ENCODE data around the gene TTBK2.
"Not testable (repeated sequence)": the region's sequence is repeated elsewhere in the genome, so short reads cannot be mapped to it uniquely, and the experiment has no call there.

The TTBK2 gene

DNA sequence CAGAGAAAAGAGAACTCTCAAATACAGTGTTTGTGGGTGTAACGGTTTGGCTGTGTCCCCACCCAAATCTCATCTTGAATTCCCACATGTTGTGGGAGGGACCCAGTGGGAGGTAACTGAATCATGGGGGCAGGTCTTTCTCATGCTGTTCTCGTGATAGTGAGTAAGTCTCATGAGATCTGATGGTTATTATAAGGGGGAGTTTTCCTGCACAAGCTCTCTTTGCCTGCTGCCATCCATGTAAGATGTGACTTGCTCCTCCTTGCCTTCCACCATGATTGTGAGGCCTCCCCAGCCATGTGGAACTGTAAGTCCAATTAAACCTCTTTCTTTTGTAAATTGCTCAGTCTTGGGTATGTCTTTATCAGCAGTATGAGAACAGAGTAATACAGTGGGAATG is 158.8 kb downstream of the TTBK2 start:
- H3K36me3 ChIP-seq (ENCODE audit: low read depth); H3K4me1 ChIP-seq (ENCODE audit: insufficient read depth, poor library complexity, severe bottlenecking); H3K27me3 ChIP-seq (ENCODE audit: insufficient read depth, poor library complexity, severe bottlenecking); ATAC-seq (ENCODE audit: low read depth); DNase-seq (ENCODE audit: low spot score); H3K4me3 ChIP-seq (ENCODE audit: severe bottlenecking); H3K27ac ChIP-seq (ENCODE audit: poor library complexity, severe bottlenecking): not testable (repeated sequence)
- peaks cover 14% of the 10 kb centered on the region for H3K9me3 ChIP-seq (ENCODE audit: severe bottlenecking)

DNA sequence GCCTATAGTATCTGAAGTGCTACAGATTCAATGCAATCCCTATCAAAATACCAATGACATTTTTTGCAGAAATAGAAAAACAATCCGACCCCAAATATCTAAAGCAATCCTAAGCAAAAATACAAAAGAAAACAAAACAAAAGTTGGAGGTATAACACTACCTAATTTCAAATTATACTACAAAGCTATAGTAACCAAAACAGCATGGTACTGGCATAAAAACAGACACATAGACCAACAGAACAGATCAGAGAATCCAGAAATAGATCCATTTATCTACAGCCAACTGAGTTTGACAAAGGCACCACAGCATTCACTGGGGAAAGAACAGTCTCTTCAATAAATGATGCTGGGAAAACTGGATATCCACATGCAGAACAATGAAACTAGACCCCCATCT is 159.8 kb downstream of the TTBK2 start:
- TF ChIP-seq, protein P1, sequence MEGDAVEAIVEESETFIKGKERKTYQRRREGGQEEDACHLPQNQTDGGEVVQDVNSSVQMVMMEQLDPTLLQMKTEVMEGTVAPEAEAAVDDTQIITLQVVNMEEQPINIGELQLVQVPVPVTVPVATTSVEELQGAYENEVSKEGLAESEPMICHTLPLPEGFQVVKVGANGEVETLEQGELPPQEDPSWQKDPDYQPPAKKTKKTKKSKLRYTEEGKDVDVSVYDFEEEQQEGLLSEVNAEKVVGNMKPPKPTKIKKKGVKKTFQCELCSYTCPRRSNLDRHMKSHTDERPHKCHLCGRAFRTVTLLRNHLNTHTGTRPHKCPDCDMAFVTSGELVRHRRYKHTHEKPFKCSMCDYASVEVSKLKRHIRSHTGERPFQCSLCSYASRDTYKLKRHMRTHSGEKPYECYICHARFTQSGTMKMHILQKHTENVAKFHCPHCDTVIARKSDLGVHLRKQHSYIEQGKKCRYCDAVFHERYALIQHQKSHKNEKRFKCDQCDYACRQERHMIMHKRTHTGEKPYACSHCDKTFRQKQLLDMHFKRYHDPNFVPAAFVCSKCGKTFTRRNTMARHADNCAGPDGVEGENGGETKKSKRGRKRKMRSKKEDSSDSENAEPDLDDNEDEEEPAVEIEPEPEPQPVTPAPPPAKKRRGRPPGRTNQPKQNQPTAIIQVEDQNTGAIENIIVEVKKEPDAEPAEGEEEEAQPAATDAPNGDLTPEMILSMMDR (IDR thresholded peaks at IDR 0.05; ENCODE audit: poor library complexity, severe bottlenecking), result no peak
- Histone ChIP-seq H3K9me3 (ENCODE audit: severe bottlenecking) (peaks cover 14% of the 10 kb centered on the region), H3K27me3 (ENCODE audit: insufficient read depth, poor library complexity, severe bottlenecking) (no peaks in the 10 kb centered on the region), H3K36me3 (ENCODE audit: low read depth) (peaks cover 10% of the 10 kb centered on the region), H3K4me3 (ENCODE audit: severe bottlenecking) (no peak overlapping the region), H3K4me1 (ENCODE audit: insufficient read depth, poor library complexity, severe bottlenecking) (no peaks in the 10 kb centered on the region), H3K27ac (ENCODE audit: poor library complexity, severe bottlenecking) (no peak overlapping the region)
- ATAC-seq (ENCODE audit: low read depth) (no peak), DNase-seq (ENCODE audit: low spot score) (no peak)

DNA sequence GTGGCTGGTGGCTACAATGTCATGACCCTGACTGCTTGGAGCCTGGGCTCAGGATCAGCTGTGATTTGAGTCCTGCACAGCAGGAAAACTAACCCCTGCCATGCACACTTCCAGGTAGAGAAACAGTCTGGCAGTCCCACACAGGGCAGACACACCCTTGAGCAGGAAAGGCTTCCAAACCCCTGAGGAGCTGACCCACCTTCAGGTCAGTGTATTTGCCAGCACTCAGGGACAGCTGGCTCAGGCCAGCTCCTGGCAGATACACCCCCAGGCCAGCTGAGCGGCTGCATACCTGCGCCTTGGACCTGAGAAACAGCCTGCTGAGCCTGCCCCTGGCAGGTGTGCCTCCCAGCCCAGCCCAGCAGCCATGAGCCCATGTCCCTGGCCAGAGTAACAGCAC is 161.5 kb downstream of the TTBK2 start:
- Histone ChIP-seq H3K36me3 (ENCODE audit: low read depth) (peaks cover 10% of the 10 kb centered on the region), H3K9me3 (ENCODE audit: severe bottlenecking) (peaks cover 14% of the 10 kb centered on the region), H3K27me3 (ENCODE audit: insufficient read depth, poor library complexity, severe bottlenecking) (no peaks in the 10 kb centered on the region), H3K4me1 (ENCODE audit: insufficient read depth, poor library complexity, severe bottlenecking) (no peaks in the 10 kb centered on the region), H3K27ac (ENCODE audit: poor library complexity, severe bottlenecking) (no peak overlapping the region), H3K4me3 (ENCODE audit: severe bottlenecking) (no peak overlapping the region)
- DNase-seq (ENCODE audit: low spot score) (no peak), ATAC-seq (ENCODE audit: low read depth) (peak; percentile 38; the same call in 2 of the 3 replicates)
- TF ChIP-seq, protein P1 (IDR thresholded peaks at IDR 0.05; ENCODE audit: poor library complexity, severe bottlenecking), result no peak

- no peak overlapping the region for H3K27ac ChIP-seq (ENCODE audit: poor library complexity, severe bottlenecking)
- H3K4me3 ChIP-seq (ENCODE audit: severe bottlenecking), result no peak overlapping the region
- TF ChIP-seq, protein P1 (IDR thresholded peaks at IDR 0.05; ENCODE audit: poor library complexity, severe bottlenecking), result no peak
- H3K4me1 ChIP-seq (ENCODE audit: insufficient read depth, poor library complexity, severe bottlenecking), result no peaks in the 10 kb centered on the region
- DNase-seq (ENCODE audit: low spot score) (no peak), ATAC-seq (ENCODE audit: low read depth) (no peak)
- no peaks in the 10 kb centered on the region for H3K9me3 ChIP-seq (ENCODE audit: severe bottlenecking)
- H3K27me3 ChIP-seq (ENCODE audit: insufficient read depth, poor library complexity, severe bottlenecking), result no peaks in the 10 kb centered on the region
- H3K36me3 ChIP-seq (ENCODE audit: low read depth), result peaks cover 37% of the 10 kb centered on the region
Measured at GRCh38 chr15:42750306-42750705, 170.3 kb downstream of the TTBK2 start.

- no peak overlapping the region for H3K4me3 ChIP-seq (ENCODE audit: severe bottlenecking)
- TF ChIP-seq, protein P1 (IDR thresholded peaks at IDR 0.05; ENCODE audit: poor library complexity, severe bottlenecking), result no peak
- H3K27me3 ChIP-seq (ENCODE audit: insufficient read depth, poor library complexity, severe bottlenecking), result no peaks in the 10 kb centered on the region
Measured at GRCh38 chr15:42749266-42749665, 171.3 kb downstream of the TTBK2 start.

More at GRCh38 chr15:42749266-42749665, 171.3 kb downstream of the TTBK2 start:
- no peaks in the 10 kb centered on the region for H3K9me3 ChIP-seq (ENCODE audit: severe bottlenecking)
- H3K27ac ChIP-seq (ENCODE audit: poor library complexity, severe bottlenecking), result no peak overlapping the region
- H3K36me3 ChIP-seq (ENCODE audit: low read depth), result peaks cover 47% of the 10 kb centered on the region
- no peak for ATAC-seq (ENCODE audit: low read depth)
- no peaks in the 10 kb centered on the region for H3K4me1 ChIP-seq (ENCODE audit: insufficient read depth, poor library complexity, severe bottlenecking)
- no peak for DNase-seq (ENCODE audit: low spot score)
